ENCODE results near the gene CST8.

CST8 gene

DNA sequence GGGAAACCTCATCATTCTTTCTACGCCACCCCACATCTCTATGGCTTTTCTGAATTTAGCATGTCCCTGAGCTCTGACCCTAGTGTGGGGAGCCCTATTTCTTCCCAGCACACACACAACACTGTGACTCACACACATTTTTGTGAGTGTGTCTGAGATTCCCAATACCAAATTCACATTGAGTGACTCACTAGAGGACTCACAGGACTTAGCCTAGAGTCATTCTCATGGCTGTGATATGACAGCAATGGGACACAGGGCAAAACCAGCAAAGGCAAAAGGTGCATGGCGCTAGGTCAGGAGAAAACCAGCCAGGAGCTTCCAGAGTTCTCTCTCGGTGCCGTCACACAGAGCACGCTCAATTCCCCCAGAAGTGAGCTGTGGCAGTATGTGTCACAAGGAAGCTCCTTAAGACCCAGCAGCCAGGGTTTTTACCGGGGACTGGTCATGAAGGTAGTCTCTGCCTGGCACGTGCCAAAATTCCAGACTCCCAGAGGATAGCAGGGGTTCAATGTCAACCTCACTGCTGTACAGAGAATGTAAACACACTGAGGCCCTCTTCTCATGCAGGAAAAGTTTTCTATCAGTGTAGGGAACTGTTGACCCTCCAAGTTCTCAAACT is 45.2 kb upstream of the CST8 start:
- Histone ChIP-seq H3K4me3 (IDR thresholded peaks at IDR 0.05; ENCODE audit: insufficient read depth, low read depth, low read length) (no peak overlapping the region), H3K27me3 (ENCODE audit: insufficient read depth, low read depth) (no peaks in the 10 kb centered on the region), H2AFZ (ENCODE audit: low read depth) (no peak overlapping the region), H3K79me2 (ENCODE audit: insufficient read depth, low read depth) (no peaks in the 10 kb centered on the region), H3K4me1 (ENCODE audit: low read depth, poor library complexity, severe bottlenecking) (no peaks in the 10 kb centered on the region), H3K36me3 (ENCODE audit: insufficient read depth) (no peaks in the 10 kb centered on the region), H3K27ac (no peak overlapping the region), H3K9ac (no peak overlapping the region), H3K4me2 (no peak overlapping the region), H4K20me1 (ENCODE audit: insufficient read depth) (no peaks in the 10 kb centered on the region)
- TF ChIP-seq CTCF (conservative IDR thresholded peaks at IDR 0.05; ENCODE audit: low read depth, low read length), result no peak

DNA sequence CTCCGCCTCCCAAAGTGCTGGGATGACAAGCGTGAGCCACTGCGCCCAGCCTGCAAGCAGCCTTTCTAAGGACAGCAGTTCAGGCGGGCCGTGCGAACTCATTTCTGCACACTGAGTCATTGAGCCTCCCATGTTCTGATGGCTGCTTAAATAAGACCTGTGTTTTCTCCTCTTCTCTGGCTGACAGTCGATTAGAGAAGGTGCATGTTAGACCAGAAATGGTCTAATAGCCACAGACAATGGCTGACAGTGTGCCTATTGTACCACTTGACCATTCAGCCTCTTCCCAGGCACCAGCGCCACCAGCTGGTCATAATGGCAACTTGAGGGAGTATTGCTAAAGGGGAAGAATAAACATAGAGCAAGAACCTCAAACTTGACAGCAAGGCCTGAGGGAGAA is 44.4 kb upstream of the CST8 start:
- Histone ChIP-seq H3K27ac (no peak overlapping the region), H3K4me3 (IDR thresholded peaks at IDR 0.05; ENCODE audit: insufficient read depth, low read depth, low read length) (no peak overlapping the region), H3K36me3 (ENCODE audit: insufficient read depth) (no peaks in the 10 kb centered on the region), H4K20me1 (ENCODE audit: insufficient read depth) (no peaks in the 10 kb centered on the region), H3K9ac (no peak overlapping the region), H3K4me1 (ENCODE audit: low read depth, poor library complexity, severe bottlenecking) (no peaks in the 10 kb centered on the region), H3K79me2 (ENCODE audit: insufficient read depth, low read depth) (no peaks in the 10 kb centered on the region), H2AFZ (ENCODE audit: low read depth) (no peak overlapping the region), H3K4me2 (no peak overlapping the region), H3K27me3 (ENCODE audit: insufficient read depth, low read depth) (no peaks in the 10 kb centered on the region)
- TF ChIP-seq CTCF (conservative IDR thresholded peaks at IDR 0.05; ENCODE audit: low read depth, low read length), result peak; percentile 29

GRCh38 chr20:23448167-23448566 is 42.8 kb upstream of the CST8 start:
- no peaks in the 10 kb centered on the region for H3K27me3 ChIP-seq (ENCODE audit: insufficient read depth, low read depth)
- no peak overlapping the region for H2AFZ ChIP-seq (ENCODE audit: low read depth)
- H4K20me1 ChIP-seq (ENCODE audit: insufficient read depth), result no peaks in the 10 kb centered on the region
- no peak overlapping the region for H3K27ac ChIP-seq
- H3K36me3 ChIP-seq (ENCODE audit: insufficient read depth), result no peaks in the 10 kb centered on the region
- no peak overlapping the region for H3K4me2 ChIP-seq
- H3K9ac ChIP-seq, result no peak overlapping the region
- no peak overlapping the region for H3K4me3 ChIP-seq (IDR thresholded peaks at IDR 0.05; ENCODE audit: insufficient read depth, low read depth, low read length)
- TF ChIP-seq CTCF (conservative IDR thresholded peaks at IDR 0.05; ENCODE audit: low read depth, low read length), result no peak
- H3K79me2 ChIP-seq (ENCODE audit: insufficient read depth, low read depth), result no peaks in the 10 kb centered on the region
- H3K4me1 ChIP-seq (ENCODE audit: low read depth, poor library complexity, severe bottlenecking), result no peaks in the 10 kb centered on the region

DNA sequence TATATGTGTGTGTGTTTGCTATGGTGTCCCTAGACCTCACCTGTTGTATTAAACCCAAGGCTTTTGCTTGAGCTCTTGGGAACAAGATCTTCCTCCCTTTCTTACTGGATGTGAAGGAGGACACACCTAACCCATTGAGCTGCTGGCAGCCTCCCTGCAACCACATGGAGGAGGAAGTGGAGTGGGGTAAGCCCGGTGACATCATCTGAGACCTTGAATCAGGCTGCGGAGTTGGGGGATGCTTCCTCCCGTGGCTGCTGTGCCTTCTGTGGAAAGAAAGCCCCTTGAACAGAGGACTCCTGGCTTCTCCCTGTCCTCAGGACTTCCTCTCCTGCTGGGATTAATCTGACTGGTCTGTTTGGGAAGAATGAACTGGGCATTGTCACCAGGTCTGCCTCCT is 41.5 kb upstream of the CST8 start:
- H2AFZ ChIP-seq (ENCODE audit: low read depth), result no peak overlapping the region
- H3K27me3 ChIP-seq (ENCODE audit: insufficient read depth, low read depth), result no peaks in the 10 kb centered on the region
- no peak overlapping the region for H3K9ac ChIP-seq
- H3K79me2 ChIP-seq (ENCODE audit: insufficient read depth, low read depth), result no peaks in the 10 kb centered on the region
- H3K4me3 ChIP-seq (IDR thresholded peaks at IDR 0.05; ENCODE audit: insufficient read depth, low read depth, low read length), result no peak overlapping the region
- no peaks in the 10 kb centered on the region for H3K4me1 ChIP-seq (ENCODE audit: low read depth, poor library complexity, severe bottlenecking)
- no peaks in the 10 kb centered on the region for H3K36me3 ChIP-seq (ENCODE audit: insufficient read depth)
- H4K20me1 ChIP-seq (ENCODE audit: insufficient read depth), result no peaks in the 10 kb centered on the region
- no peak overlapping the region for H3K27ac ChIP-seq
- no peak overlapping the region for H3K4me2 ChIP-seq
- no peak for TF ChIP-seq CTCF (conservative IDR thresholded peaks at IDR 0.05; ENCODE audit: low read depth, low read length)

All from KMS-11 (cell line).